Naive thymus-derived CD4-positive, alpha-beta T cell (primary cell): ENCODE results near the gene BTD. TPM values are rescaled to one million over a fixed set of nuclear protein-coding genes. Genes with fewer than 3 reads are reported as not detected.
A peak's percentile ranks its signal among the peaks of the same experiment; 100 is the strongest.

Experiments
- ATAC-seq: fragments of 150-1000 bp; cut with Tn5 transposase; 2 replicates; pipeline ENCODE4 v1.10.0; 2021; ENCODE audit warnings: mild to moderate bottlenecking, moderate library complexity
- CTCF ChIA-PET: fragments of 350-600 bp; sonication (Branson Sonifier 250); formaldehyde crosslinking; loops from one replicate; lab custom pipeline; 2021; ENCODE audit warnings: antibody characterized with exemption; lab: Charles Lee
- POLR2A ChIA-PET: fragments of 350-600 bp; sonication (Branson Sonifier 250); formaldehyde crosslinking; loops from one replicate; lab custom pipeline; 2021; ENCODE audit warnings: antibody characterized with exemption, inconsistent platforms; lab: Charles Lee
- DNase-seq, 9 donors: peaks; one replicate each; pipeline versions ENCODE4 v3.0.0 to v3.0.0-alpha.2; 2020 to 2022; ENCODE audit warnings: mixed read lengths in 1 of 9
- H3K27ac ChIP-seq: one replicate; pipeline ENCODE4 v1.7.0; 2013; ENCODE audit warnings: mild to moderate bottlenecking, low read depth, low read length, moderate library complexity
- H3K27me3 ChIP-seq, 2 donors: one replicate each; pipeline ENCODE4 v1.7.0; 2013; ENCODE audit warnings: low read length in 2 of 2, mild to moderate bottlenecking in 2 of 2, moderate library complexity in 2 of 2; ENCODE audit not compliant: control insufficient read depth in 2 of 2, insufficient read depth in 2 of 2
- H3K36me3 ChIP-seq, 3 experiments: 1 replicate in 2 of 3; 2 replicates in 1 of 3; pipeline ENCODE4 v1.7.0; 2013; ENCODE audit warnings: low read length in 3 of 3, mild to moderate bottlenecking in 3 of 3, moderate library complexity in 1 of 3; ENCODE audit not compliant: insufficient read depth in 3 of 3, control insufficient read depth in 2 of 3
- H3K4me1 ChIP-seq, 2 donors: one replicate each; pipeline ENCODE4 v1.7.0; 2013; ENCODE audit warnings: low read length in 2 of 2, mild to moderate bottlenecking in 2 of 2, moderate library complexity in 1 of 2; ENCODE audit not compliant: control insufficient read depth in 2 of 2, insufficient read depth in 2 of 2
- H3K4me3 ChIP-seq: 2 replicates; pipeline ENCODE4 v1.7.0; 2013; ENCODE audit warnings: mild to moderate bottlenecking, low read length
- H3K9me3 ChIP-seq, 3 experiments: 1 replicate in 2 of 3; 2 replicates in 1 of 3; pipeline ENCODE4 v1.7.0; 2013; ENCODE audit warnings: low read length in 3 of 3; ENCODE audit not compliant: control insufficient read depth in 2 of 3
- H3K27ac Mint-ChIP-seq, 9 donors: one replicate each; pipeline ENCODE4 v1.8.0; 2020 to 2022; ENCODE audit warnings: mixed read lengths in 9 of 9, mild to moderate bottlenecking in 8 of 9, moderate library complexity in 5 of 9, inconsistent platforms in 2 of 9
- H3K27me3 Mint-ChIP-seq, 5 donors: one replicate each; pipeline ENCODE4 v1.8.0; 2021 to 2022; ENCODE audit warnings: mixed read lengths in 5 of 5, mild to moderate bottlenecking in 1 of 5
- H3K36me3 Mint-ChIP-seq, 5 donors: one replicate each; pipeline ENCODE4 v1.8.0; 2020 to 2022; ENCODE audit warnings: mixed read lengths in 5 of 5, mild to moderate bottlenecking in 3 of 5, inconsistent platforms in 1 of 5
- H3K4me1 Mint-ChIP-seq, 7 donors: one replicate each; pipeline ENCODE4 v1.8.0; 2020 to 2022; ENCODE audit warnings: mixed read lengths in 7 of 7, mild to moderate bottlenecking in 3 of 7, inconsistent platforms in 1 of 7
- H3K4me3 Mint-ChIP-seq, 10 donors: one replicate each; pipeline ENCODE4 v1.8.0; 2020 to 2022; ENCODE audit warnings: mild to moderate bottlenecking in 10 of 10, mixed read lengths in 10 of 10, moderate library complexity in 6 of 10, inconsistent platforms in 2 of 10
- H3K9me3 Mint-ChIP-seq, 11 donors: one replicate each; pipeline ENCODE4 v1.8.0; 2020 to 2022; ENCODE audit warnings: mixed read lengths in 11 of 11, mild to moderate bottlenecking in 4 of 11, inconsistent platforms in 1 of 11, moderate library complexity in 1 of 11
- intact Hi-C, 2 donors: fragments of 100-400 bp; cut with micrococcal nuclease; formaldehyde crosslinking; loops; one replicate each; pipeline ENCODE4 v1.15.1; 2023
- polyA plus RNA-seq, 2 donors: library from polyadenylated mRNA; unstranded; fragments of 300-500 nt; fragmentation: Illumina TruSeq; gene quantifications; one replicate each; pipeline ENCODE4 v1.2.3, GENCODE V29; 2021
- total RNA-seq, 6 experiments: library from RNA in 5 of 6; stranded (reverse) in 5 of 6; gene quantifications; 1 replicate in 5 of 6; 2 replicates in 1 of 6; pipeline ENCODE4 v1.2.3 and lab custom pipeline; 2021 to 2026

BTD gene
- total and polyA plus RNA-seq, 7 experiments from 2014 or later = 6.8 to 23.3 (median 17.0) TPM

- intact Hi-C loops = loop anchor here (2.0 to 10.0 kb wide), 8 partner anchors 31 to 615 kb away; partner anchors contain the start of genes ANKRD28 (in 1 of the 2), BTD (in 1 of the 2) and HACL1 (in 1 of the 2)
- DNase-seq (no peak), ATAC-seq (no peak)
- Mint-ChIP-seq H3K9me3 (no peaks in the 10 kb centered on the region), H3K27ac (peak overlapping the region in 1 of 9 donors; percentile 73), H3K4me3 (peak overlapping the region in 2 of 10 donors; percentile 2 to 4), H3K36me3 (peaks cover 0 to 24% (median 7%) of the 10 kb centered on the region in 5 donors), H3K27me3 (no peaks in the 10 kb centered on the region), H3K4me1 (peaks cover 18 to 50% (median 38%) of the 10 kb centered on the region in 7 donors)
- no peaks in the 10 kb centered on the region for H3K9me3 ChIP-seq
- H3K36me3 ChIP-seq = no peaks in the 10 kb centered on the region
- H3K4me3 ChIP-seq = no peak overlapping the region
- H3K27ac ChIP-seq = no peak overlapping the region
- H3K4me1 ChIP-seq = peaks cover 12 to 13% of the 10 kb centered on the region in 2 donors
- no peaks in the 10 kb centered on the region for H3K27me3 ChIP-seq
- POLR2A ChIA-PET = interaction anchor here (0.5 kb wide), 1 partner anchor 193 kb away, joined by 3 read pairs; no protein-coding TSS in a partner anchor
- CTCF ChIA-PET = interaction anchor here (1.1 to 2.5 kb wide), 2 partner anchors 38 to 181 kb away, joined by 3 to 13 read pairs; no protein-coding TSS in a partner anchor
These were observed 30.1 kb downstream of the BTD start for GRCh38 chr3:15631426-15632211.

- Mint-ChIP-seq H3K4me1 (peaks cover 22 to 55% (median 44%) of the 10 kb centered on the region in 7 donors), H3K27ac (peak overlapping the region in 1 of 9 donors; percentile 73), H3K4me3 (peak overlapping the region in 2 of 10 donors; percentile 4 to 8), H3K36me3 (peaks cover 0 to 28% (median 7%) of the 10 kb centered on the region in 5 donors), H3K27me3 (no peaks in the 10 kb centered on the region), H3K9me3 (no peaks in the 10 kb centered on the region)
- DNase-seq (no peak), ATAC-seq (no peak)
- Histone ChIP-seq H3K36me3 (no peaks in the 10 kb centered on the region), H3K27ac (no peak overlapping the region), H3K4me3 (no peak overlapping the region), H3K4me1 (peaks cover 13 to 16% of the 10 kb centered on the region in 2 donors), H3K27me3 (no peaks in the 10 kb centered on the region), H3K9me3 (no peaks in the 10 kb centered on the region)
- CTCF ChIA-PET = no interaction called here
- POLR2A ChIA-PET = no interaction called here
- intact Hi-C loops = loop anchor here (5.0 to 10.0 kb wide), 5 partner anchors 60 to 545 kb away; partner anchors contain the start of gene ANKRD28 (in 1 of the 2)
These were observed 30.7 kb downstream of the BTD start for GRCh38 chr3:15632212-15632580.

GRCh38 chr3:15633159-15633558 lies 31.6 kb downstream of the BTD start:
- H3K4me1 ChIP-seq = peaks cover 13 to 18% of the 10 kb centered on the region in 2 donors
- no peak for DNase-seq
- H3K9me3 ChIP-seq = no peaks in the 10 kb centered on the region
- ChIA-PET CTCF (no interaction called here), POLR2A (no interaction called here)
- no peak for ATAC-seq
- Mint-ChIP-seq H3K9me3 (no peaks in the 10 kb centered on the region), H3K36me3 (peaks cover 0 to 37% (median 7%) of the 10 kb centered on the region in 5 donors), H3K27me3 (no peaks in the 10 kb centered on the region), H3K4me1 (peaks cover 26 to 57% (median 49%) of the 10 kb centered on the region in 7 donors), H3K4me3 (no peak overlapping the region), H3K27ac (no peak overlapping the region)
- H3K27ac ChIP-seq = no peak overlapping the region
- no peak overlapping the region for H3K4me3 ChIP-seq
- intact Hi-C loops = loop anchor here (5.0 to 10.0 kb wide), 5 partner anchors 59 to 544 kb away; partner anchors contain the start of gene ANKRD28 (in 1 of the 2)
- H3K27me3 ChIP-seq = no peaks in the 10 kb centered on the region
- no peaks in the 10 kb centered on the region for H3K36me3 ChIP-seq

DNA sequence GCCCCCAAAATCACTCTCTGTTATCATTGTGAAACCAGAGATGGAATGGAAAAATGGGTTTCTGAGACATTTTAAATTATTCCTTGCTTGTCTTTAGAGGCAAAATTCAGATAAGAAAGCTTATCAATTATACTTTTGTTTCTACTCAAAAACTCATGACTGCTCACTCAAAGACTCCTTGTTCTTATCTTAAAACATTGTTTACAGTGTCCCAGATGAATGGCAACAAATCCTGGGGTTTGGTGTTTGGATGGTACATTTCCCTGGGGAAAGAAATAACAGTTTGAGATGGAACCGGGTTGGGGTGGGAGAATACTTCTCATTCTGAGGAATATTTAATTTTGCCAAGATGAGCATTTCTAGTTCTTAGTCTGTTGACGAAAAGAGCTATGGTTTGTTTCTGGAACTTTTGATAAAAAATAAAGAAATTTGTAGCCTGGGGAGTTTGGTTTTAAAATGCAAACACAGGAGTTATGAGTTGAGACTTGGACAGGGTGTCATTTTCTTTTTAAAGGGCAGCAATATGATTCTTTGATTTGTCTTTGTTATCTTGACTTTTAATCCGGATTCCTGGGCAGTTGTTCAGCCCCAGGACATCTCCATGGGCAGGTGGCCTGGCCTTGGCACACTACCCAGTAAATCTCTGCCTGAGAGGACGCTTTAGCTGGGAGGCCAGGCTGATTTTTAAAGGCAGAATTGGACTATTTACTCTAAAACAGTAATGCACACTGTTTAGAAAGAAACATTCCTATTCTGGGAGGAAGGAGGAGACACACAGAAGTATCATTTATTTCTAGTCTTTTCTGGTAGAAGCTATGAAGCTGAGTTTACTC lies 32.4 kb downstream of the BTD start:
- Histone ChIP-seq H3K4me3 (no peak overlapping the region), H3K27me3 (no peaks in the 10 kb centered on the region), H3K4me1 (peaks cover 13 to 18% of the 10 kb centered on the region in 2 donors), H3K36me3 (no peaks in the 10 kb centered on the region), H3K27ac (no peak overlapping the region), H3K9me3 (no peaks in the 10 kb centered on the region)
- DNase-seq (no peak), ATAC-seq (no peak)
- ChIA-PET CTCF (interaction anchor here (0.6 to 1.7 kb wide), 2 partner anchors 9 to 179 kb away, joined by 3 to 10 read pairs; no protein-coding TSS in a partner anchor), POLR2A (no interaction called here)
- no peak overlapping the region for H3K27ac Mint-ChIP-seq
- no peaks in the 10 kb centered on the region for H3K27me3 Mint-ChIP-seq
- intact Hi-C loops = loop anchor here (5.0 to 10.0 kb wide), 5 partner anchors 58 to 543 kb away; partner anchors contain the start of gene ANKRD28 (in 1 of the 2)
- H3K4me1 Mint-ChIP-seq = peaks cover 26 to 56% (median 50%) of the 10 kb centered on the region in 7 donors
- peaks cover 0 to 38% (median 8%) of the 10 kb centered on the region in 5 donors for H3K36me3 Mint-ChIP-seq
- H3K4me3 Mint-ChIP-seq = no peak overlapping the region
- H3K9me3 Mint-ChIP-seq = no peaks in the 10 kb centered on the region

GRCh38 chr3:15634671-15635070 lies 33.1 kb downstream of the BTD start:
- Mint-ChIP-seq H3K4me3 (no peak overlapping the region), H3K9me3 (no peaks in the 10 kb centered on the region), H3K27me3 (no peaks in the 10 kb centered on the region), H3K36me3 (peaks cover 0 to 38% (median 8%) of the 10 kb centered on the region in 5 donors), H3K4me1 (peaks cover 26 to 56% (median 49%) of the 10 kb centered on the region in 7 donors), H3K27ac (no peak overlapping the region)
- intact Hi-C loops = loop anchor here (5.0 to 10.0 kb wide), 5 partner anchors 58 to 543 kb away; partner anchors contain the start of gene ANKRD28 (in 1 of the 2)
- no peaks in the 10 kb centered on the region for H3K27me3 ChIP-seq
- ChIA-PET POLR2A (no interaction called here), CTCF (interaction anchor here (0.6 to 1.7 kb wide), 3 partner anchors 9 to 178 kb away, joined by 3 to 10 read pairs (median 3); no protein-coding TSS in a partner anchor)
- no peaks in the 10 kb centered on the region for H3K36me3 ChIP-seq
- H3K9me3 ChIP-seq = no peaks in the 10 kb centered on the region
- peaks cover 13 to 18% of the 10 kb centered on the region in 2 donors for H3K4me1 ChIP-seq
- H3K4me3 ChIP-seq = no peak overlapping the region
- DNase-seq (no peak), ATAC-seq (no peak)
- no peak overlapping the region for H3K27ac ChIP-seq
